Prostate gland (tissue), 2 donors: ENCODE data around the gene TFF1. TPM values are rescaled to one million over a fixed set of nuclear protein-coding genes. Genes with fewer than 3 reads are reported as not detected.

Experiments used
- DNase-seq: peaks from one replicate; pipeline ENCODE4 v3.0.0-alpha.2; 2019; ENCODE audit warnings: low spot score
- H3K27ac ChIP-seq, 2 donors: fragments of 200-600 bp; sonication (generic); 2 replicates each; pipeline ENCODE4 v1.5.1; 2017 to 2019
- H3K27me3 ChIP-seq: fragments of 200-600 bp; sonication (generic); replicated peaks from 2 replicates; pipeline ENCODE4 v1.5.1; 2019; ENCODE audit not compliant: insufficient read depth
- H3K36me3 ChIP-seq, 2 donors: fragments of 200-600 bp; sonication (generic); 1 replicate in 1 of 2; 2 replicates in 1 of 2; pipeline versions ENCODE4 v1.5.1 to v1.8.1; 2017 to 2019
- H3K4me1 ChIP-seq: fragments of 200-600 bp; sonication (generic); replicated peaks from 2 replicates; pipeline ENCODE4 v1.5.1; 2019
- H3K4me3 ChIP-seq, 2 donors: fragments of 200-600 bp; sonication (generic); 2 replicates each; pipeline ENCODE4 v1.5.1; 2017 to 2019
- H3K9me3 ChIP-seq: fragments of 200-600 bp; sonication (generic); 2 replicates; pipeline ENCODE4 v1.5.1; 2017
- CTCF ChIP-seq, 4 experiments: fragments of 200-600 bp in 2 of 4; fragments of 450-650 bp in 2 of 4; sonication (generic) in 2 of 4; IDR thresholded peaks; 1 replicate in 3 of 4; 2 replicates in 1 of 4; pipeline ENCODE4 v1.5.1; 2016 to 2019; ENCODE audit warnings: antibody characterized with exemption in 4 of 4, mild to moderate bottlenecking in 2 of 4, moderate library complexity in 2 of 4
- POLR2A ChIP-seq: fragments of 450-650 bp; IDR thresholded peaks from one replicate; pipeline ENCODE4 v1.6.1; 2016; ENCODE audit warnings: antibody characterized with exemption, mild to moderate bottlenecking
- POLR2AphosphoS5 ChIP-seq: sonication (generic); formaldehyde crosslinking; IDR thresholded peaks from one replicate; pipeline ENCODE4 v1.6.1; 2017; ENCODE audit warnings: antibody characterized with exemption
- WGBS: methylation state at CpG from one replicate; pipeline ENCODE4 v1.1.5; 2018; 5-methylcytosine and 5-hydroxymethylcytosine counted together
- intact Hi-C: fragments of 100-400 bp; cut with DNase I; formaldehyde crosslinking; loops from one replicate; pipeline ENCODE4 v1.14.2; 2022
- total RNA-seq, 2 donors: library from RNA; depleted of rRNA; stranded (reverse); fragments of >200 nt; gene quantifications; one replicate each; pipeline ENCODE4 v1.1.0, GENCODE V29; 2016

TFF1 gene
- total RNA-seq, 2 donors from 2014 or later, result 4.7 to 16.2 TPM

GRCh38 chr21:42377211-42377950, 11.0 kb upstream of the TFF1 start:
- Histone ChIP-seq H3K4me3 (no peak overlapping the region), H3K36me3 (no peaks in the 10 kb centered on the region), H3K9me3 (no peaks in the 10 kb centered on the region), H3K27me3 (no peaks in the 10 kb centered on the region), H3K4me1 (peaks cover 6% of the 10 kb centered on the region), H3K27ac (no peak overlapping the region)
- TF ChIP-seq POLR2AphosphoS5 (no peak), CTCF (IDR thresholded peaks at IDR 0.05) (no peak), POLR2A (no peak)
- intact Hi-C loops, result no loop called here
- no peak for DNase-seq
- 88% methylated on average over 24 of the region's 24 CpGs for WGBS

- DNase-seq, result peak; percentile 47
- Histone ChIP-seq H3K27me3 (no peaks in the 10 kb centered on the region), H3K4me3 (no peak overlapping the region), H3K9me3 (no peaks in the 10 kb centered on the region), H3K36me3 (no peaks in the 10 kb centered on the region), H3K27ac (no peak overlapping the region), H3K4me1 (peaks cover 6% of the 10 kb centered on the region)
- 43% methylated on average over 32 of the region's 32 CpGs for WGBS
- no peak for TF ChIP-seq POLR2A
- TF ChIP-seq POLR2AphosphoS5, result peak; percentile 45
- TF ChIP-seq CTCF (IDR thresholded peaks at IDR 0.05), result peak in 2 of 4 experiments; percentile 9 to 57
- intact Hi-C loops, result no loop called here
Observed at GRCh38 chr21:42376338-42376982, 10.1 kb upstream of the TFF1 start.

GRCh38 chr21:42375966-42376337, 9.6 kb upstream of the TFF1 start:
- TF ChIP-seq POLR2AphosphoS5 (no peak), CTCF (IDR thresholded peaks at IDR 0.05) (no peak), POLR2A (no peak)
- H3K4me1 ChIP-seq, result peaks cover 6% of the 10 kb centered on the region
- no peaks in the 10 kb centered on the region for H3K9me3 ChIP-seq
- no peak for DNase-seq
- H3K27ac ChIP-seq, result no peak overlapping the region
- WGBS, result 76% methylated on average over 2 of the region's 3 CpGs
- intact Hi-C loops, result no loop called here
- H3K36me3 ChIP-seq, result no peaks in the 10 kb centered on the region
- no peaks in the 10 kb centered on the region for H3K27me3 ChIP-seq
- H3K4me3 ChIP-seq, result no peak overlapping the region

- H3K27ac ChIP-seq, result no peak overlapping the region
- peaks cover 6% of the 10 kb centered on the region for H3K4me1 ChIP-seq
- H3K4me3 ChIP-seq, result no peak overlapping the region
- no peak for TF ChIP-seq POLR2A
- no peak for TF ChIP-seq CTCF (IDR thresholded peaks at IDR 0.05)
- TF ChIP-seq POLR2AphosphoS5, result no peak
- 59% methylated on average over 11 of the region's 11 CpGs for WGBS
- H3K9me3 ChIP-seq, result no peaks in the 10 kb centered on the region
- intact Hi-C loops, result no loop called here
- DNase-seq, result no peak
- H3K27me3 ChIP-seq, result no peaks in the 10 kb centered on the region
- H3K36me3 ChIP-seq, result no peaks in the 10 kb centered on the region
Observed at GRCh38 chr21:42375506-42375905, 9.2 kb upstream of the TFF1 start.
